Muscle layer of duodenum (tissue), 2 donors: ENCODE measurements around the gene CLCA4.
"Not testable (repeated sequence)": the region's sequence is repeated elsewhere in the genome, so short reads cannot be mapped to it uniquely, and the experiment has no call there.

ENCODE experiments used
- H3K27ac ChIP-seq: one replicate; pipeline ENCODE4 v1.7.0; 2013; ENCODE audit warnings: mild to moderate bottlenecking, low read length
- H3K27me3 ChIP-seq: one replicate; pipeline ENCODE4 v1.7.0; 2013; ENCODE audit warnings: low read depth, mild to moderate bottlenecking, control low read depth, low read length
- H3K36me3 ChIP-seq, 2 donors: one replicate each; pipeline ENCODE4 v1.7.0; 2013; ENCODE audit warnings: low read length in 2 of 2, control low read depth in 1 of 2, mild to moderate bottlenecking in 1 of 2; ENCODE audit not compliant: insufficient read depth in 2 of 2, control insufficient read depth in 1 of 2
- H3K4me1 ChIP-seq, 2 donors: one replicate each; pipeline ENCODE4 v1.7.0; 2013; ENCODE audit warnings: low read length in 2 of 2, mild to moderate bottlenecking in 2 of 2, control low read depth in 1 of 2, moderate library complexity in 1 of 2; ENCODE audit not compliant: insufficient read depth in 2 of 2, control insufficient read depth in 1 of 2
- H3K4me3 ChIP-seq, 2 donors: one replicate each; pipeline ENCODE4 v1.7.0; 2013; ENCODE audit warnings: low read length in 2 of 2, low read depth in 1 of 2, mild to moderate bottlenecking in 1 of 2
- H3K9me3 ChIP-seq, 2 donors: one replicate each; pipeline ENCODE4 v1.7.0; 2013; ENCODE audit warnings: low read length in 2 of 2, control low read depth in 1 of 2, mild to moderate bottlenecking in 1 of 2; ENCODE audit not compliant: control insufficient read depth in 1 of 2
- donor health status: healthy.

The CLCA4 gene

GRCh38 chr1:86573763-86574484 lies 27.0 kb downstream of the CLCA4 start:
- H3K4me1 ChIP-seq = no peaks in the 10 kb centered on the region
- no peaks in the 10 kb centered on the region for H3K9me3 ChIP-seq

GRCh38 chr1:86581231-86581630 lies 34.4 kb downstream of the CLCA4 start:
- H3K36me3 ChIP-seq = no peaks in the 10 kb centered on the region
- H3K4me3 ChIP-seq = no peak overlapping the region
- H3K4me1 ChIP-seq = no peaks in the 10 kb centered on the region
- no peaks in the 10 kb centered on the region for H3K27me3 ChIP-seq
- no peak overlapping the region for H3K27ac ChIP-seq
- H3K9me3 ChIP-seq = no peaks in the 10 kb centered on the region

More at GRCh38 chr1:86573763-86574484, 27.0 kb downstream of the CLCA4 start:
- Histone ChIP-seq H3K27me3 (no peaks in the 10 kb centered on the region), H3K4me3 (no peak overlapping the region), H3K27ac (no peak overlapping the region), H3K36me3 (no peaks in the 10 kb centered on the region)

DNA sequence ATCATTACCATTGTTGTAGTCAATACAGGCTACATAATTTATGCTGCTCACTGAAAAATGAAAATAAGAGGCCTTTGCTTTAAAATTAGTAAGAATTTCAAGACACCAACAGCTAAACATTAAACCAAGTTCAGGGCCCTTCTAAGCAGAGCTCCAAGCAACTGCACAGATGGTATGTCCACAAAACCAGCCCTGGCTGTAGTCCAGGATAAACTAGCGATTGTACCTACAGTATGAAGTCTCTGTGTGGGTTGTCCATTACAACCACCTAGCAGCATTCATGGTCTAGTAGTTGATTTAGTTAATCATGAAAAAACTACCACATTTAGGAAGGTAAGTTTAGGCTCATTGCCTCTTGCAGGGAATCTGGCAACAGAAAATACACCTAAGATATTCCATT lies 35.3 kb downstream of the CLCA4 start:
- no peaks in the 10 kb centered on the region for H3K9me3 ChIP-seq
- H3K4me3 ChIP-seq = no peak overlapping the region
- H3K36me3 ChIP-seq = no peaks in the 10 kb centered on the region
- H3K4me1 ChIP-seq = no peaks in the 10 kb centered on the region
- H3K27ac ChIP-seq = no peak overlapping the region
- no peaks in the 10 kb centered on the region for H3K27me3 ChIP-seq

DNA sequence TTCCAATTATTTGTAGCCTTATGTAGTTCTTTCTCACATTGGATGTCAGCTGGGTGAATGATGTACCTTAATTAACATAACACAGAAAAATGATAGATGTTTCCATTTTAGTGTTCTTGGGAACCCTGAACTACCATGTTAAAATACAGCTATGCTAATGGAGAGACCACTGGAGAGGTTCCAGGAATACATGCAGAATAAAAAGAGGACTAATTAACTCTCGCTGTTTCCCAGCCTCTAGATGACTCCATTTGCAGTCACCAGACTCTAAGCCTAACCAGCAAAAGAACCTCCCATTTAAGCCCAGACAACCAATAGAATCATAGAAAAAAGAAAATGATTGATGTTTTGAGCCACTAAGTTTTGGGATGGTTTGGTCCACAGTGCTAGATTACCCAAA lies 36.2 kb downstream of the CLCA4 start:
- no peaks in the 10 kb centered on the region for H3K36me3 ChIP-seq
- no peaks in the 10 kb centered on the region for H3K27me3 ChIP-seq
- no peak overlapping the region for H3K27ac ChIP-seq
- H3K4me1 ChIP-seq = no peaks in the 10 kb centered on the region
- no peak overlapping the region for H3K4me3 ChIP-seq
- no peaks in the 10 kb centered on the region for H3K9me3 ChIP-seq

GRCh38 chr1:86583593-86583992 lies 36.7 kb downstream of the CLCA4 start:
- H3K27ac ChIP-seq = no peak overlapping the region
- H3K4me1 ChIP-seq = no peaks in the 10 kb centered on the region
- H3K9me3 ChIP-seq = no peaks in the 10 kb centered on the region
- H3K4me3 ChIP-seq = no peak overlapping the region
- H3K27me3 ChIP-seq = no peaks in the 10 kb centered on the region
- H3K36me3 ChIP-seq = no peaks in the 10 kb centered on the region

GRCh38 chr1:86594284-86594770 lies 47.4 kb downstream of the CLCA4 start:
- Histone ChIP-seq H3K27ac (no peak overlapping the region), H3K4me3 (no peak overlapping the region), H3K4me1 (no peaks in the 10 kb centered on the region), H3K36me3 (no peaks in the 10 kb centered on the region), H3K9me3 (peaks cover 0 to 10% of the 10 kb centered on the region in 2 donors), H3K27me3 (no peaks in the 10 kb centered on the region)

DNA sequence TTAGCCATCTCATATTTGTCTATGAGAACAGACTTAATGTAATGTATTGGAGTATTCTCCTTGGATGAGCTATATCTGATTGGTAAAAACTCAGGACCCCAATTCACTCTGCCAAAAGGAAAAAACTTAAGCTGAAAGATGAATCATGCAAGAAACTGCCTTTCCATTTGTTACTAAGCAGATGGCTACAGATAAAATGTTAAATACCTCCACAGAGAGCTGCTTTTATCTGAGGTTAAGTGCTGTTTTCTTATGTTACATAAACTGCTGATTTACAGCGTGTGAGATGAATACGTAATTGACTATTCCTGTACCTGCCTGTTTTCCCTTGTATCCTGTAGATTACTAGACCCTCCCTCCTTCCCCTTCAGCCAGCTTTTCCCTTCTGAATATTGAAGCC lies 49.3 kb downstream of the CLCA4 start:
- H3K4me3 ChIP-seq = no peak overlapping the region

DNA sequence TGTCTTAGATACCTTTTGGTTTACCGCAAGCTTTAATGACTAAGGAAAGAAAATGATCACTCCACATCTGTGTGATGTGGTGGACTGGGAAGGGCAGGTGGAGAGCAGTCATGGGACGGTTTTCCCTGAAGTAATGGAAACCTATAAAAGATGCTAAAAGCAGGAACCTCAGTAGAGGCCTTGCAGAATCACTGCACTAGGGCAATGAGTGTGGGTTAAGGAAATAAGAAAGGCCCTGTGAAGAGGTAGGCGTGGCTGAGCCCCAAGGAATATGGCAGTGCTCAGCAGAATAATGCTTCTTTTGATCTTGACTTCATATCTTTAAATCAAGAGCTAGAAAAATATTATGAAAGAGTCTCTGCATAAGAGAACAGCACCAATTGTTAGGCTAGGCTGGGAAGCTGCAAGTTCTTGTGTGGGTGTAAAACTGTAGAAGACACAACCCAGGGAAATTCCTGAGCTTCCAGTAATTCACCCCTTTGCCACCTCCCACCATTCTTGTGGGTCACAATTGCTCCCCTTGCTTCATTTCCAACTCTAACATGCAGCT lies 49.9 kb downstream of the CLCA4 start:
- H3K4me3 ChIP-seq = no peak overlapping the region
- no peak overlapping the region for H3K27ac ChIP-seq
- H3K9me3 ChIP-seq = peaks cover 0 to 12% of the 10 kb centered on the region in 2 donors
- H3K36me3 ChIP-seq = no peaks in the 10 kb centered on the region
- no peaks in the 10 kb centered on the region for H3K27me3 ChIP-seq
- H3K4me1 ChIP-seq = no peaks in the 10 kb centered on the region

More for the DNA sequence above, 49.3 kb downstream of the CLCA4 start:
- Histone ChIP-seq H3K36me3 (no peaks in the 10 kb centered on the region), H3K27ac (no peak overlapping the region), H3K9me3 (peaks cover 0 to 12% of the 10 kb centered on the region in 2 donors), H3K4me1 (no peaks in the 10 kb centered on the region), H3K27me3 (no peaks in the 10 kb centered on the region)

DNA sequence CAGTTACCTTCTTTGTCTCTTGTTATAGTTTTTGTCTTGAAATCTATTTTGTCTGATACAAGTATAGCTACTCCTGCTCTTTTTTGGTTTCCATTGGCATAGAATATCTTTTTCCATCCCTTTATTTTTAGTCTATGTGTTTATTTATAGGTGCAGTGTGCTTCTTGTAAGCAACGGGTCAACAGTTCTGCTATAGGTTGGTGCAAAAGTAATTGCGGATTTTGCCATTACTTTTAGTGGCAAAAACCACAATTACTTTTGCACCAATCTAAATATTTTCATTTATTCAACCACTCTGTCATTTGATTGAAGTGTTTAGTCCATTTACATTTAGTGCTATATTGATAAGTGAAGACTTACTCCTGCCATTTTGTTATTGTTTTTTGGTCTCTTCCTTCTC lies 59.2 kb downstream of the CLCA4 start:
- not testable (repeated sequence) for H3K9me3 ChIP-seq, H3K4me1 ChIP-seq, H3K36me3 ChIP-seq, H3K4me3 ChIP-seq, H3K27me3 ChIP-seq, H3K27ac ChIP-seq

DNA sequence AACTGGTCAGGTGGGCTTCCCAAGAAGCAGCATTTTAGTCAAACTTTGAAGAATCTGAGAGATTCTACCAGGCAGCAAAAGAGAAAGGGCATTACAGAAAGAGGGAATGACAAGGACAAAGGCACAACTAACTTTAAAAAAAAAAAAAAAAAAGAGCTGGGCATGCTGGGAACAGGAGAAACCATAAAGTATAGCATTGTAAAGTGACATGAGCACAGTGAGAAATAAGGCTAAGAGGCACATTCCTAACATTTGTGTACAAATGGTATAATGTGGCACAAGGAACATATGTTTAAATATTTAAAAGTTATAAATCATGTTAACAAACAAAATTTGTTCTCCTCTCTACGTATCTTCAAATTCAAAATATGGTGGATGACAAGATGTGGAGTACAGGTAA lies 69.6 kb downstream of the CLCA4 start:
- Histone ChIP-seq H3K27ac (no peak overlapping the region), H3K36me3 (no peaks in the 10 kb centered on the region), H3K27me3 (no peaks in the 10 kb centered on the region), H3K4me1 (no peaks in the 10 kb centered on the region), H3K9me3 (peaks cover 0 to 11% of the 10 kb centered on the region in 2 donors), H3K4me3 (no peak overlapping the region)

DNA sequence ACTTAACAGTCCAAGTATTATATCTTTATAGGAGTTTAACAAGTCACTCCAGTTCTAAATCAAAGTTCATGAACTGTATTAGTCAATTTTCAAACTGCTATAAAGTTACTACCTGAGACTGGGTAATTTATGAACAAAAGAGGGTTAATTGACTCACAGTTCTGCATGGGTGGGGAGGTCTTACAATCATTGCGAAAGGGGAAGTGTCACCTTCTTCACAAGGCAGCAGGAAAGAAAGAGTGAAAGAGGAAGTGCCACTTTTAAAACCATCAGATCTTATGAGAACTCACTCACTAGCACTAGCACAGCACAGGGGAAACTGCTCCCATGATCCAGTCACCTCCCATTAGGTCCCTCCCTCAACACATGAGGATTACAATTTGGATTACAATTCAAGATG lies 70.0 kb downstream of the CLCA4 start:
- H3K27me3 ChIP-seq = no peaks in the 10 kb centered on the region
- no peak overlapping the region for H3K27ac ChIP-seq
- H3K4me3 ChIP-seq = no peak overlapping the region
- H3K4me1 ChIP-seq = no peaks in the 10 kb centered on the region
- no peaks in the 10 kb centered on the region for H3K36me3 ChIP-seq
- peaks cover 0 to 11% of the 10 kb centered on the region in 2 donors for H3K9me3 ChIP-seq

GRCh38 chr1:86618358-86618757 lies 71.5 kb downstream of the CLCA4 start:
- H3K4me3 ChIP-seq = no peak overlapping the region

More at GRCh38 chr1:86618358-86618757, 71.5 kb downstream of the CLCA4 start:
- H3K36me3 ChIP-seq = no peaks in the 10 kb centered on the region
- H3K27me3 ChIP-seq = no peaks in the 10 kb centered on the region
- peaks cover 0 to 19% of the 10 kb centered on the region in 2 donors for H3K9me3 ChIP-seq
- no peaks in the 10 kb centered on the region for H3K4me1 ChIP-seq
- H3K27ac ChIP-seq = no peak overlapping the region
